Stimulated activated CD4-positive, alpha-beta T cell treated with anti-CD3 and anti-CD28 coated beads, TNF-alpha, amount 100 ng/mL, for 4 hours (primary cell): ENCODE results near the gene ERCC2.
"Not testable (repeated sequence)": the region's sequence is repeated elsewhere in the genome, so short reads cannot be mapped to it uniquely, and the experiment has no call there.

ENCODE experiments used
- DNase-seq, 3 experiments: peaks; one replicate each; pipeline ENCODE4 v3.0.0-alpha.2; 2020; ENCODE audit warnings: low read depth in 3 of 3

Gene ERCC2

DNA sequence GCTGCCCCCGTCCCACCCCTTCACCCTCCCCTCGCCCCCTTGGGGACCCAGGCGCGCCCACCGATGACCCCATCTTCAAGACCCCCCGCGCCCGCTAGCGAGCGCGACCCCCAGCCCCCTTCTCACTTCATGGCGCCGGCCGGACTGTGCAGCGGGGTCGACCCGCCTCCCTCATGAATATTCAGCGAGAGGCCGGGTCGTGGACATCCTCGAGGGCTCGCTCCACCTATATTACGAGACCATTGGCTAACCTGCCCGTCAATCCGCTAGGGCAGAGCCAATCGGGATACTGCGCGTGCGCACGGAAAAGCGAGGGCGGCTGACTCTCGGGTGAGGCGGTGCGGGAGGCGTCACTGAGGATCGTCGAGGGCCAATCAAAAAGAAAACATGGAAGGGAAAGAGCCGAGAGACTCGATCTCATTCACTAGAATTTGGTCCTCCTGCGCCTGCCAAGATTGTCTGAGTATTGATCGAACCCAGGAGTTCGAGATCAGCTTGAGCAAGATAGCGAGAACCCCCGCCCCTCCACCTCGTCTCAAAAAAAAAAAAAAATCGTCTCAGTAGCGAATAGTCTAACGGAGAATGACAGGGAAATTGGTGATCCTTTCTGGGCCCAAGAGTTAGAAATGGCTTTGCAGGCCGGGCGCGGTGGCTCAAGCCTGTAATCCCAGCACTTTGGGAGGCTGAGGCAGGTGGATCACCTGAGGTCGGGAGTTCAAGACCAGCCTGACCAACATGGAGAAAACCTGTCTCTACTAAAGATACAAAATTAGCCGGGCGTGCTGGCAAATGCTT is at the start of gene ERCC2:
TSS of gene ERCC2 (minus strand) at position 164 of the 795 bp plus-strand sequence. CDS start at position 131, 33 bp downstream.
- DNase-seq, result peak; percentile 99 to 100 (median 99)

DNA sequence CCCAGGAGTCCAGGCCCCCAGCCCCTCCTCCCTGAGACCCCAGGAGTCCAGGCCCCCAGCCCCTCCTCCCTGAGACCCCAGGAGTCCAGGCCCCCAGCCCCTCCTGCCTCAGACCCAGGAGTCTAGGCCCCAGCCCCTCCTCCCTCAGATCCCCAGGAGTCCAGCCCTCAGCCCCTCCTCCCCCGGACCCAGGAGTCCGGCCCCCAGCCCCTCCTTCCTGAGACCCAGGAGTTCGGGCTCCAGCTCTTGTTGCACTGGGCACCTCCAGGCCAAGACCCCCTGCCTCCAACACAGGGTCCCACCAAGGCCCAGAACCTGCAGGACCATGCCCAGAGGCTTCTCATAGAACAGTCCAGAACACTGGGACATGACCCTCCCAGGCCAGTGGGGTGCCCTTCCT is 49.5 kb upstream of the ERCC2 start:
- no peak for DNase-seq

DNA sequence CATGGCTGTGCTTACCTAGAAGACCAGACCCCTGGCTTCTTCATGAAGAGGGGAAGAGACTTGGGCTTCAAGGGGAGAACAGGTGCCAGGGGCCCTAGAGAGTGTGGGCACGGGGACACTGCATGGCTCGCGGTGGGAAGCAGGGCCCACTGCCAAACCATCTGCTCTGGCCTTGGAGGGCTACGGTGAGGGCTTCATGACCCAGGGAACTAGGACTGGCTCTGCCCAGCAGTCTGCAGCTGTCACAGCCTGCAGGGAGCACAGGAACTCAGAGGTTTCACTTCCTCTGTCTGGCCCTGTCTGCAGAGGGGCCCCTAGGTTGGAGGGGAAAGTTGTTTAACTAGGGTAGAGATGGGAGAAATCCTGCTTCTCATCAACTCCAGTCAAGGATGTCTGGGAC is 49.0 kb upstream of the ERCC2 start:
- no peak for DNase-seq

DNA sequence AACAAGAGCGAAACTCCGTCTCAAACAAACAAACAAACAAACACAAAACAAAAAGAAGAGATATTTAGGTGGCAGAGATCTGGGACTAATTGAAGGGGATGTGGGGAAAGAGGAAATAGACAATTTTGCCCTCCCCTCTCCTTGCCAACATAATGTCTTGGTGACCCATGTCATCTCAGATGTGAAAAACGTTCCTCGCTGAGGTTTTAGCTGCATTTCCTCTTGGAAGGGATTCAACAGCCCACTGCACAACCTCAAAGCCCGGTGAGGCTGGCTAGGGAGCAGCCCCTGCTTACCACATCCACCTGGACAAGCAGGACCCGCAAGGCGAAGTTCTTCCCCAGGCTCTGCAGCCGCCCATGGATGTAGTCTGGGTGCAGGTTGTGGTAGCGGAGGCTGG is 48.4 kb upstream of the ERCC2 start:
- no peak for DNase-seq

DNA sequence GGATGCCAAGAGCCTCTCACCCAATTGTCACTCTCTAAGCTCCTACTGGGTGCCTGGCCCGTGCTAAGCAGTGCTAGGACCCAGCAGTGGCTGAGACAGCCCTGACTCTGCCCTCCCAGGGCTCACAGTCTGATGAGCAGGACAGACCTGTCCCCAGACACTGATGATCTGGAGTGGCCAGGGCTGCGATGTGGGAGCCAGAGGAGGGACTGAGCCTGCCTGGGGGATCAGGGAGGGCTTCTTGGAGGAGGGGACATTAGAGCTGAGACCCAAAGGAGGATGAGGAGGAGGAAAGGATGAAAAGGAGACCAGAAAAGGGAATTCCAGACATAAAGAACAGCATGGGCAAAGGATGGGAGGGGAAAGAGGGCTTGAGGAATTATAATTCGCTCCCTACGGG is 46.8 kb upstream of the ERCC2 start:
- no peak for DNase-seq

DNA sequence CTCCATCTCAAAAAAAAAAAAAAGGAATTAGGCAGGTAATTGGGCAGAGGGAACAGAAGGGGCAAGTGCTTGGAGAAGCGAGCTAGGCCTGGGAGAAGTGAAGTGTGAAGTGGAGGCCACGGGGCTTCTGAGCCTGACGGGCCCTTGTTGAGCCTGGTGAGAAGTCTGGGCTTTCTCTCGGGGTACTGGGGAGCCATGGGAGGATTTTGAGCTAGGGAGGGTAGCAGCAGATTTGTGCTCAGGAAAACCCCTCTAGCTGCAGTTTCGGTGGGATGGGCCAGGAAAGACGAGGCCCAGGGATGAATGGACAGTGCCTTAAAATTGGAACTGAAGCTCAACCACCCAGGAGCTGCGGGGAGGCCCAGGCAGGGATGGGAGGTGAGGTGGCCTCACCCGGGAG is 44.1 kb upstream of the ERCC2 start:
- DNase-seq, result no peak

DNA sequence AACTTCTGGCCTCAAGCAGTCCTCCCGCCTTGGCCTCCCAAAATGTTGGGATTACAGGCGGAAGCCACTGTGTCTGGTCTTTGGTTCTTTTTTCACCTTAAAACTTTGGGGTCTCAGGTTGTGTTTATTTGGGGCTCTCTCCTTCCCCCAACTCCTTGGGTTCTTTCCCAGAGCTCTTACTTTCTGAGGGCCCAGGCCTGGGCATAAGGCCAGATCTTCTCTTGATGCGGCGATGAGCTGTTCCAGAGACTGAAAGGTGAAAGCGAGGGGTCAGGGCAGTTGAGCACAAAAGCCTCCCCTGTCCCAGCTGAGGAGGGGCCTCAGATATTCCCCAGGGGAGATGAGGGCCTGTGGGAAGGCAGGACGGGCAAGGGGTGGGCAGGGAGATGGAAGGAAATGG is 43.1 kb upstream of the ERCC2 start:
- no peak for DNase-seq

DNA sequence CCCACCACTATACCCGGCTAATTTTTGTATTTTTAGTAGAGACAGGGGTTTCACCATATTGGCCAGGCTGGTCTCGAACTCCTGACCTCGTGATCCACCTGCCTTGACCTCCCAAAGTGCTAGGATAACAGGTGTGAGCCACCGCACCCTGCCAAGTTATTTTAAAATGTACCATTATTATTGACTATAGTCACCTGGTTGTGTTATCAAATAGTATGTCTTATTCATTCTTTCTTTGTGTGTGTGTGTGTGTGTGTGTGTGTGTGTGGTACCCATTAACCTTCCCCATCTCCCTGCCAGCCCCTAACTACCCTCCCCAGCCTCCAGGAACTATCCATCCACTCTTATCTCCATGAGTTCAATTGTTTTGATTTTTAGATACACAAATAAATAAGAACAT is 40.0 kb upstream of the ERCC2 start:
- not testable (repeated sequence) for DNase-seq

DNA sequence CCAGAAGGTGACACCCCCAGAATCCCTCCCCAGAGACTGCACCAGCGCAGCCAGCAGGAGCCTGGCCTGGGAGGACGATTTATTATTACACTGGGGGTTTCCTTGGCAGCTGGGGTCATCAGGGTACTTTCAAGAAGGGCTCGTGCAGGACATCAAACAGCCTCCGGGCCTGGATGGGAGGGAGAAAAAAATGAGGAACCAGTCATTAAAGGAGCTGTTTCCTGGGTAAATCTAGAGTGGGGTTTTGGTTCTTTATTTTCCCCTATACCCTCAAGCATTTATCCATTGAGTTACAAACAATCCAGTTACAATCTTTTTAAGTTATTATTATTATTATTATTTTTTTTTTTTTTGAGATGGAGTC is 39.2 kb upstream of the ERCC2 start:
- no peak for DNase-seq

DNA sequence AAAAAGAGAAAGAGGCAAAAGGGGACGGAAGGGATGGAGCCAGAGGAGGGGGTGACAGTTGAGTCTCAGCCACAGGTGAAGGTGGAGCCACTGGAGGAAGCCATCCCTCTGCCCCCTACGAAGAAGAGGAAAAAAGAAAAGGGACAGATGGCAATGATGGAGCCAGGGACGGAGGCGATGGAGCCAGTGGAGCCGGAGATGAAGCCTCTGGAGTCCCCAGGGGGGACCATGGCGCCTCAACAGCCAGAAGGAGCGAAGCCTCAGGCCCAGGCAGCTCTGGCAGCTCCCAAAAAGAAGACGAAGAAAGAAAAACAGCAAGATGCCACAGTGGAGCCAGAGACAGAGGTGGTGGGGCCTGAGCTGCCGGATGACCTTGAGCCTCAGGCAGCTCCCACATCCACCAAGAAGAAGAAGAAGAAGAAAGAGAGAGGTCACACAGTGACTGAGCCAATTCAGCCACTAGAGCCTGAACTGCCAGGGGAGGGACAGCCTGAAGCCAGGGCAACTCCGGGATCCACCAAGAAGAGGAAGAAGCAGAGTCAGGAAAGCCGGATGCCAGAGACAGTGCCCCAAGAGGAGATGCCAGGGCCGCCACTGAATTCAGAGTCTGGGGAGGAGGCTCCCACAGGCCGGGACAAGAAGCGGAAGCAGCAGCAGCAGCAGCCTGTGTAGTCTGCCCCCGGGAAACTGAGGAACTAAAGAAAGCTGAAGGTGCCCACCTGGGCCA is 38.6 kb upstream of the ERCC2 start:
- no peak for DNase-seq

DNA sequence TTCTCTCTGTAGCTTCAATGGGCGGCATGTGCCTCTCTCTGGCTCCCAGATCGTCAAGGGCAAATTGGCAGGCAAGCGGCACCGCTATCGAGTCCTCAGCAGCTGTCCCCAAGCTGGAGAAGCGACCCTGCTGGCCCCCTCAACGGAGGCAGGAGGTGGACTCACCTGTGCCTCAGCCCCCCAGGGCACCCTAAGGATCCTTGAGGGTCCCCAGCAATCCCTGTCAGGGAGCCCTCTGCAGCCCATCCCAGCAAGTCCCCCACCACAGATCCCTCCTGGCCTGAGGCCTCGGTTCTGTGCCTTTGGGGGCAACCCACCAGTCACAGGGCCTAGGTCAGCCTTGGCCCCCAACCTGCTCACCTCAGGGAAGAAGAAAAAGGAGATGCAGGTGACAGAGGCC is 37.7 kb upstream of the ERCC2 start:
- DNase-seq, result no peak

DNA sequence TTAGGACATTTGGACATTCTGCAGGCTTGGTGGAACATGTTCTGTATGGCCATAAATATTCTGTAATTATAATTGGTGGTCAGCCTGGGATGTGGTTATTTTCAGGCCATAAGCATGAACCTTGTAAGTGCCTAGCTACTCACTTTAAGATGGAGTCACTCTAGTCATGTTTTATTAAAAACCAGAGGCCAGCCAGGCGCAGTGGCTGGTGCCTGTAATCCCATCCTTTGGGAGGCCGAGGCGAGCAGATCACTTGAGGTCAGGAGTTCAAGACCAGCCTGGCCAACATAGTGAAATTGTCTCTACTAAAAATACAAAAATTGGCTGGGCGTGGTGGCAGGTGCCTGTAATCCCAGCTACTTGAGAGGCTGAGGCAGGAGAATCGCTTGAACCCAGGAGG is 37.2 kb upstream of the ERCC2 start:
- not testable (repeated sequence) for DNase-seq

DNA sequence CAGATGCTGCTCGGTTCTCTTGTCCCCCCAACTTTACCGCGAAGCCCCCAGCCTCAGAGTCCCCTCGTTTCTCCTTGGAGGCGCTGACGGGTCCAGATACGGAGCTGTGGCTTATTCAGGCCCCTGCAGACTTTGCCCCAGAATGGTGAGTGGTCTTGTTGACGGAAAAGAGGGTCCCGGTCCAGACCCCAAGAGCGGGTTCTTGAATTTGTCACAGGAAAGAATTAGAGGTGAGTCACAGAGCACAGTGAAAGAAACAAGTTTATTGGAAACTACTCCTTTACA is 36.7 kb upstream of the ERCC2 start:
- DNase-seq, result no peak

DNA sequence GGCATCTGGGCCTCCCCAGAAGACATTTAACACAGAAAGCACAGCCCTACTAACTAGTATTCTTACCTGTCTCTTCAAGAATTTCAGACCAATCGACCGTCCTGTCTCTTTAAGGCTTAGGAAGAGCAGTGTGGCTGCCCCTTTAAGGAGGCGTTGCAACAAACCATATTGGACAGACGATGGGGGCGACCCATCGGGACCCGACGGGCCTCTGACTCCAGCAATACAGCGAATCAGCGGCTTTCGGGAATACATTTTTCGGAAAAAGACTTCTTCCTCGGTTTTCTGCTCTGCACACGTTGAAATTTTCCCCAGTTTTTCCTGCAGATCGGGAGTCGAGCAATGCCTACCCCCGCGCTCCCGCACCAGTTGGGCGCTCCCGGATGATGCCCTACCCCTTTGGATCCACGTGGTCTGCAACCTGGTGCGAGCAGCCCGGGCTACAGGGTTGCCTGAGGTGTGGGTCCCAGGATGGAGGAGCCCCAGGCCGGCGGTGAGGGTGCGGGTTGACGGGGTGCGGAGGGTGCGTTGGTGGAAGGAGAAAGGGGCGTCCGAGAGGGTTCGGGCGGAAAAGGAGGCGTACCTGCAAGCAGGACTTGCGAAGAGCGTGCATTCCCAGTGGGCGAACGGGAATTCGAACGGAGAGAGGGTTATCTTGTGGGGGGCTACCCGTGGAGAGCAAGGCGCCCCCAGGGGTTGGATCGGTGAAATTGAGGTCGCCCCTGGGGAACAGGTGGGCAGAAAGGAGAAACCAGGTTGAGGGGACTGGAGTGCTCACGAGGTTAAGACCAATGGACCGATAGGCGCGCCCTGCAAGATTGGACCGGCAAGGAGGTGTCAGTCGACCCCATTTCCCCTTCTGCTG is 36.1 kb upstream of the ERCC2 start, which contains the start of gene POLR1G:
TSS of gene POLR1G (plus strand) at position 419 of the 865 bp plus-strand sequence. CDS start at position 472, 53 bp downstream.
- peak; percentile 62 to 65 (median 62) for DNase-seq

DNA sequence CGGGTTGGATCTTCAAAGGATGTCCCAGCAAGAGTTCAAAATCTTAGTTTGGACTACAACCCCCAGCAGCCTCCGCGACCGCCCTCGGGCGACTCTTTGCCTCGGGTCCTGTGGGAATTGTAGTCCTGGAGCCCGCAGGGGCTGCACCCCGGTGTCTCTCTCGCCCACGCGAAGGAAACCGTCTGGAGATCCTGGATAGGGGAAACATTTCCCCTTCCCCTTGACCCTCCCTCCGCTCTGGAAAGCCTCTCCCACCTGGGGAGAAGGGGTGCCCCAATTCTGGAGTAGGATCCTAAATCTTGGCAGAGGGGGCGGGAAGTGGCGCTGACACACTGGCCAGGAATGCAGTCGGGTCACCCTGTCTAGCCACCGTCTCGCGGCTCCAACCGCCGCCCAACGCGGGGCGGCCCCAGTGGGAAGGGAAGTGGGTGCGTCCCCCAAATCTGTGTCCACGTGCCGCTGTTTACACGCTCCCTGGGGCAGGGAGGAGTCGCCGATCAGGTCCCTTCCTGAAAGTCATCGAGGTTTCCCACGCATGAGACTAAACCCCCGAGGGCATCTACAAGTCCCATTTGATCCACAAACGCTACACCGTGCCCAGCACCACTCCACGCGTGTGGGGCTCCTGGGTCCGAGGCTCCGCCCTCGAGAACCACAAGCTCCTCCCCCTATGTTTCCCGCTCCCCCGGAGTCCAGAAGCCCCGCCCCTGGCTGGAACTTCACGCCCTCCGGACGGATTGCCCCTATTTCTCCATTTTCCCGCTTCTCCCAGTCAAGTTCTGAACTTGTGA is 35.3 kb upstream of the ERCC2 start:
- peak; percentile 60 to 71 (median 65) for DNase-seq

DNA sequence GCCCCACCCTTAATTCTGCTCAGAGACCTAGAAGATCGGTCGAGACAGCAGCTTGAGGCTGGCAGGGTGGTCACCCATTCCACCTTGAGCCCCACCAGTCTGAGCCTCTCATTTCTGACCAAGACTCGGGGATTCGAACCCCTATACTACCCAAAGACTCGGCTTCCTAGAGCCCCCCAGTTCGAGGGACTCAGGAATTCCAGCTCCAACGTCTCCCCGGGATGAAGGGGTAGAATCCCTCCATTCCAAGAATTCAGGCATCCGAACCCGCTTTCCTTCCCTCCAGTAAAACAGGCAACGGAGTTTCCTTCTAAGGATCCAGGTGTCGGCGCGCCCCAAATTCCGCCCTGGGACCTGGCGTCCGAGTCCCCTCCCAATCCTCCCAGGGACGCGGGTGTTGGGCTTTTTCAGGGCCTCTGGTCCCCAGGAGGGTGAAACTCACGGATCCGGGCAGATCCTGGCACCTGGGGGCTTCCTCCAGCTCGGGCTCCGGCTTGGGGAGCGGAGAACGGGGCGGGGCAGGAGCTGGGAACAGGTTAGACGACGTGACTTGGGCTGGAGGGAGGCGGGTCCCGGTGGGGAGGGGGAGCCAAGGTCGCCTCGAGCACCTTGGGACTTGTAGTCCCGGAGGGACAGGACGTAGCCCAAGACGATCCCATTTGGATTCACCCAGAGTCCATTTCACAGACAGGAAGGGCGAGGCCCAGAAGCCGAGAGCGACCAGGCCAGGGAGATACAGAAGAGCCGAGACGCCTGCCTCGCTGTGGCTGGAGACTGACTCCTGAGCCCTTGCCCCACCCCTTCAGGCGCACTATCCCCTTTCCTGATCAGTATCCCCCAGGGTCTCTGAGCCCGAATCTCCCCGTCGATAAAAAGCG is 34.4 kb upstream of the ERCC2 start, which contains the start of gene PPP1R13L:
TSS of gene PPP1R13L (minus strand) at position 513 of the 878 bp plus-strand sequence. CDS start 6,751 bp downstream, outside the sequence.
- peak in 1 of 3 experiments; percentile 37 for DNase-seq

DNA sequence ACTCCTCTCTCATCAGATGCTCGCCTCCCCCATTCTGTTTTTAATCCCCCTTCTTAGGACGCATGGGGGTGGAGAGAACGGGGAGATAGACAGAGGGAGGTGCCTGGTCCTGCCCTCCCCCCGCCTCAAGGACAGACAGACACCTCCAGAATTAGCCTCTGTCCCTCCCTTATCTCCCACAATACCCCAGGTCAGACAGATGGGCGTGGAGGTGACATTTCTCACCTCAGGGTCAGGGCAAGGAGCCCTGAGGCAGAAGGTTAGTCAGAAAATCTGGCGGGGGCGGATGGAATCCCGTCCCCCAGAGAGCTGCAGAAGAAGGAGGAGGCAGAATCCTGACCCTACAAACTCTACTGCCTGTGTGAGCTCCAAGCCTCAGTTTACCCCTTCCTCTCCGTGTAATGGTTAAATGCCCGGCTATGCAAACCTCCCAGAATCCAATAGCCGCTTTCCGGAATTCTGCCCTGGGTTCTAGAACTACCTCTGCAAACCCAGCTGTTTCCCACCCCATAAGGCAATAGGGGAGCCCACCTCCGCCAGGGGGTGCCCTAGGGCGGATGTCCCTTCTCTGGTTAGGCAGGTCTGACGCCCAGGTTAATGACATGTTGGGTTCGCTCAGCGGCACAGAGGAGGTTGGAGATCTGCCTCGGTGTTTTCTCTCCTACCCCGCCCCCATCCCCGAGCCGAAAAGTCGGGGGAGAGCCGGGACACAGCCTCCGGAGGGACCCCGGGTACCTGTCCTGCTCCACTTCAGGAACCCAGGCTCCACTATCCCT is 33.6 kb upstream of the ERCC2 start:
- no peak for DNase-seq

DNA sequence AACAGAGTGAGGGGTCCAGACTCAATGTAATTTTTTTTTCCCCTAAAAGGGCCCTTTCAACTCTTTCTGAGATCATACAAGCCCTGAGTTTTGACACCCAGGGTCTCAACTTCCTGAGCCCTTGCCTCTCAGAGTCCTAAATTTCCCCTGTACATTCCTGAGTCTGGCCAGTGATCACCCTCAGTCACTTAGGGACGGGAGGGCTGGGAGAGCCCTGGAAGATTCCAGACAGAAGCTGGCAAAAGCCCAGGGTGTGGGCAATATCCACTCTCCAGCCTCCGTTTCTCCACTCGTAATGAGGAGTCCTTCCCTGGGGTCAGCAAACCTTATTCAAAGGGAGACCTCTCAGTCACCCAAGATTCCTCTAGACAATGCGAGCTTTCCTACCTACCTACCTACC is 32.9 kb upstream of the ERCC2 start:
- DNase-seq, result no peak

DNA sequence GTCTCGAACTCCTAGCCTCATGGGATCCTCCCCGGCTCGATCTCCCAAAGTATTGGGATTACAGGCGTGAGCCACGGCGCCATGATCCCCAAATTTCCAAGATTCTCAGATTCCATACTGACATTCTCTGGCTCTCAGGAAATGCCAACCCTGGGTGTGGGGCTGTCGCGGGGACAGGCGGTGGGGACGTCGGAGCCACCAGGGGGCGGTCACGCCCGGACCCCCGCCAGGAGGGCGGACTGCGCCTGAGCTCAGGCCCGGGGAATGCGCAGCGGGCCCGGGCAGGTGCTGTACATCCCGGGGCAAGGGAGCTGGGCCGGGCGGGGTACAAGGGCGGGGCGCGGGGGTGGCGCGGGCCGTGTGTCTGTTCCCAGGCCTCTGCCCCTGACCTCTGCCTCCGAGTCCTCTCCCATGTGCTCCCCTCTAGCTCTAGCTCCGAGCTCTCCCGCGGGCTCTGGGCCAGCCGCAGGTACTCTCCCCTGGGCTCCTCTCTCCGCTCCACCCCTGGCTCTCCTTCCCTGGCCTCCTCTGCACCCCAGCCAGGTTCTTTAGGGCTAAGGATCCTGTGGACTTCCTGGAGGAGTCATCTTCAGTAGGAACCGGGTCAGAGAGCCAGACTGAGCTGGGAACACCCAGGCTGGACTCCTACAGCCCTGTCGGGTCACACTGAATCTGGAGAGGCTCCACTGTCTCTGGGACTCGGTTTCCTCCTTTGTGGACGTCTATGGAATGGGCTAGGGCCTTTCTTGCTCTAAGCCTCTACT is 32.1 kb upstream of the ERCC2 start:
- DNase-seq, result no peak
